ENCODE data around the gene MYOM3. TPM values are rescaled to one million over a fixed set of nuclear protein-coding genes. Genes with fewer than 3 reads are reported as not detected.
A peak's percentile ranks its signal among the peaks of the same experiment; 100 is the strongest.

The MYOM3 gene
- polyA plus RNA-seq = not detected in 2 replicates
- polyA minus RNA-seq = not detected in 2 replicates

GRCh38 chr1:24111996-24112779 is at the start of gene MYOM3:
MYOM3 (minus strand) TSS chr1:24112135; CDS start chr1:24108636, 3,499 bp downstream.
- H3K27me3 ChIP-seq (ENCODE audit: insufficient read depth, low read depth, low read length) = no peaks in the 10 kb centered on the region
- no peaks in the 10 kb centered on the region for H3K36me3 ChIP-seq (ENCODE audit: insufficient read depth, low read length)

GRCh38 chr1:24161270-24161669 is 49.3 kb upstream of the MYOM3 start:
- Histone ChIP-seq H3K79me2 (replicated peaks; ENCODE audit: insufficient read depth, low read length) (no peaks in the 10 kb centered on the region), H3K4me3 (ENCODE audit: low read length) (no peak overlapping the region), H3K9me3 (ENCODE audit: low read length) (no peaks in the 10 kb centered on the region), H3F3A (ENCODE audit: insufficient read depth, low read length, poor library complexity, severe bottlenecking) (no peaks in the 10 kb centered on the region), H3K36me3 (ENCODE audit: insufficient read depth, low read length) (no peaks in the 10 kb centered on the region), H4K20me1 (ENCODE audit: insufficient read depth) (no peaks in the 10 kb centered on the region), H3K9me2 (ENCODE audit: insufficient read depth, low read length) (no peaks in the 10 kb centered on the region), H3K9ac (ENCODE audit: low read length) (no peak overlapping the region), H3K4me2 (ENCODE audit: low read length) (no peak overlapping the region), H3K27me3 (ENCODE audit: insufficient read depth, low read depth, low read length) (no peaks in the 10 kb centered on the region), H3K27ac (ENCODE audit: low read length) (no peak overlapping the region), H2AFZ (ENCODE audit: low read depth, low read length) (no peak overlapping the region)
- TF ChIP-seq EP300 (conservative IDR thresholded peaks at IDR 0.05; ENCODE audit: poor library complexity, severe bottlenecking) = no peak
- no peak for TF ChIP-seq TAF1 (IDR thresholded peaks at IDR 0.05; ENCODE audit: low read depth)
- TF ChIP-seq MXI1 (conservative IDR thresholded peaks at IDR 0.05; ENCODE audit: poor library complexity, severe bottlenecking) = no peak
- no peak for TF ChIP-seq CTCF (IDR thresholded peaks at IDR 0.05; ENCODE audit: poor library complexity, severe bottlenecking)
- no peak for TF ChIP-seq SMC3 (conservative IDR thresholded peaks at IDR 0.05; ENCODE audit: poor library complexity)
- TF ChIP-seq RAD21 (conservative IDR thresholded peaks at IDR 0.05) = no peak
- TF ChIP-seq POLR2AphosphoS5 (IDR thresholded peaks at IDR 0.05) = no peak
- no peak for TF ChIP-seq REST (IDR thresholded peaks at IDR 0.05; ENCODE audit: borderline replicate concordance)
- TF ChIP-seq EZH2 (IDR thresholded peaks at IDR 0.05; ENCODE audit: borderline replicate concordance, insufficient read depth, low read length, poor library complexity, severe bottlenecking) = no peak

More at GRCh38 chr1:24111996-24112779, at the start of gene MYOM3:
- Histone ChIP-seq H3K79me2 (replicated peaks; ENCODE audit: insufficient read depth, low read length) (no peaks in the 10 kb centered on the region), H2AFZ (ENCODE audit: low read depth, low read length) (no peak within 1 kb of the TSS), H3K4me2 (ENCODE audit: low read length) (no peak within 1 kb of the TSS), H3K9me2 (ENCODE audit: insufficient read depth, low read length) (no peaks in the 10 kb centered on the region), H3K9me3 (ENCODE audit: low read length) (no peaks in the 10 kb centered on the region), H3K27ac (ENCODE audit: low read length) (no peak within 1 kb of the TSS), H3F3A (ENCODE audit: insufficient read depth, low read length, poor library complexity, severe bottlenecking) (no peaks in the 10 kb centered on the region), H4K20me1 (ENCODE audit: insufficient read depth) (no peaks in the 10 kb centered on the region), H3K9ac (ENCODE audit: low read length) (no peak within 1 kb of the TSS), H3K4me3 (ENCODE audit: low read length) (no peak within 1 kb of the TSS)
- no peak for TF ChIP-seq POLR2AphosphoS5 (IDR thresholded peaks at IDR 0.05)
- TF ChIP-seq EP300 (conservative IDR thresholded peaks at IDR 0.05; ENCODE audit: poor library complexity, severe bottlenecking) = no peak
- TF ChIP-seq CTCF (IDR thresholded peaks at IDR 0.05; ENCODE audit: poor library complexity, severe bottlenecking) = peak; percentile 14
- no peak for TF ChIP-seq EZH2 (IDR thresholded peaks at IDR 0.05; ENCODE audit: borderline replicate concordance, insufficient read depth, low read length, poor library complexity, severe bottlenecking)
- no peak for TF ChIP-seq TAF1 (IDR thresholded peaks at IDR 0.05; ENCODE audit: low read depth)

Measured in neural cell (in vitro differentiated cells).